ENCODE results near the gene JAKMIP2. TPM values are rescaled to one million over a fixed set of nuclear protein-coding genes. Genes with fewer than 3 reads are reported as not detected.

Gene JAKMIP2
- total and polyA plus RNA-seq, 4 donors: 0.93 to 3.8 (median 2.1) TPM

- 88 to 94% methylated on average over 8 of the region's 8 CpGs for WGBS, 2 donors
- no peak overlapping the region for H3K4me3 ChIP-seq
- ATAC-seq (ENCODE audit: insufficient read depth, low FRiP score): no peak
- H3K4me1 ChIP-seq (ENCODE audit: control insufficient read depth in 5 of 5, insufficient read depth in 5 of 5, low read length in 5 of 5): no peaks in the 10 kb centered on the region
- DNase-seq: no peak
- H3K27ac ChIP-seq (ENCODE audit: low read depth in 1 of 2, low read length in 1 of 2): no peak overlapping the region
- peaks cover 0 to 3% (median 0%) of the 10 kb centered on the region in 4 donors for H3K9me3 ChIP-seq (ENCODE audit: control insufficient read depth in 4 of 4, insufficient read depth in 3 of 4, low read length in 3 of 4)
- peaks cover 0 to 3% (median 0%) of the 10 kb centered on the region in 3 donors for H3K27me3 ChIP-seq (ENCODE audit: control insufficient read depth in 3 of 3, insufficient read depth in 3 of 3, low read length in 2 of 3)
- no peak overlapping the region for H3K9ac ChIP-seq (ENCODE audit: insufficient read depth in 1 of 2, low read length in 2 of 2)
- peaks cover 0 to 27% (median 3%) of the 10 kb centered on the region in 4 donors for H3K36me3 ChIP-seq (ENCODE audit: control insufficient read depth in 4 of 4, insufficient read depth in 4 of 4, low read length in 4 of 4)
- no peak for TF ChIP-seq CTCF (IDR thresholded peaks at IDR 0.05; ENCODE audit: control extremely low read depth, extremely low read depth)
Measured at GRCh38 chr5:147658293-147658932, 124.1 kb downstream of the JAKMIP2 start.

- Histone ChIP-seq H3K27ac (ENCODE audit: low read depth in 1 of 2, low read length in 1 of 2) (no peak overlapping the region), H3K4me1 (ENCODE audit: control insufficient read depth in 5 of 5, insufficient read depth in 5 of 5, low read length in 5 of 5) (no peaks in the 10 kb centered on the region), H3K27me3 (ENCODE audit: control insufficient read depth in 3 of 3, insufficient read depth in 3 of 3, low read length in 2 of 3) (no peaks in the 10 kb centered on the region), H3K36me3 (ENCODE audit: control insufficient read depth in 4 of 4, insufficient read depth in 4 of 4, low read length in 4 of 4) (peaks cover 0 to 7% (median 1%) of the 10 kb centered on the region in 4 donors), H3K9ac (ENCODE audit: insufficient read depth in 1 of 2, low read length in 2 of 2) (no peak overlapping the region), H3K9me3 (ENCODE audit: control insufficient read depth in 4 of 4, insufficient read depth in 3 of 4, low read length in 3 of 4) (peaks cover 0 to 4% (median 0%) of the 10 kb centered on the region in 4 donors), H3K4me3 (no peak overlapping the region)
- WGBS, 2 donors: 72 to 78% methylated on average over 1 of the region's 1 CpG
- DNase-seq: no peak
- no peak for ATAC-seq (ENCODE audit: insufficient read depth, low FRiP score)
- TF ChIP-seq CTCF (IDR thresholded peaks at IDR 0.05; ENCODE audit: control extremely low read depth, extremely low read depth): no peak
Measured at GRCh38 chr5:147648597-147648996, 133.9 kb downstream of the JAKMIP2 start.

GRCh38 chr5:147645197-147645596 is 137.3 kb downstream of the JAKMIP2 start:
- peaks cover 0 to 16% (median 5%) of the 10 kb centered on the region in 4 donors for H3K36me3 ChIP-seq (ENCODE audit: control insufficient read depth in 4 of 4, insufficient read depth in 4 of 4, low read length in 4 of 4)
- no peak for TF ChIP-seq CTCF (IDR thresholded peaks at IDR 0.05; ENCODE audit: control extremely low read depth, extremely low read depth)
- peaks cover 0 to under 1% (median 0%) of the 10 kb centered on the region in 5 donors for H3K4me1 ChIP-seq (ENCODE audit: control insufficient read depth in 5 of 5, insufficient read depth in 5 of 5, low read length in 5 of 5)
- DNase-seq: no peak
- no peak overlapping the region for H3K9ac ChIP-seq (ENCODE audit: insufficient read depth in 1 of 2, low read length in 2 of 2)
- no peak overlapping the region for H3K27ac ChIP-seq (ENCODE audit: low read depth in 1 of 2, low read length in 1 of 2)
- 78 to 88% methylated on average over 11 of the region's 11 CpGs for WGBS, 2 donors
- no peak for ATAC-seq (ENCODE audit: insufficient read depth, low FRiP score)
- no peak overlapping the region for H3K4me3 ChIP-seq
- no peaks in the 10 kb centered on the region for H3K27me3 ChIP-seq (ENCODE audit: control insufficient read depth in 3 of 3, insufficient read depth in 3 of 3, low read length in 2 of 3)
- no peaks in the 10 kb centered on the region for H3K9me3 ChIP-seq (ENCODE audit: control insufficient read depth in 4 of 4, insufficient read depth in 3 of 4, low read length in 3 of 4)

All from lung (tissue), 12 donors.